Hindlimb muscle (tissue), 1 donor: Measurements from ENCODE around the gene SSMEM1. TPM values are rescaled to one million over a fixed set of nuclear protein-coding genes. Genes with fewer than 3 reads are reported as not detected.
A peak's percentile ranks its signal among the peaks of the same experiment; 100 is the strongest.
"Not testable (repeated sequence)": the region's sequence is repeated elsewhere in the genome, so short reads cannot be mapped to it uniquely, and the experiment has no call there.

Experiments
- DNase-seq: peaks from one replicate; pipeline ENCODE4 v3.0.0-alpha.2; 2013
- polyA plus RNA-seq: library from polyadenylated mRNA; unstranded; fragments of 120-200 nt; gene quantifications from one replicate; pipeline ENCODE4 v1.2.1, GENCODE V29; 2013; ENCODE audit not compliant: insufficient read length

The SSMEM1 gene
- polyA plus RNA-seq, 1 donor: not detected

GRCh38 chr7:130213828-130214227 is 6.2 kb downstream of the SSMEM1 start:
- DNase-seq: no peak

GRCh38 chr7:130216025-130216424 is 8.4 kb downstream of the SSMEM1 start:
- no peak for DNase-seq

- DNase-seq: no peak
Measured at GRCh38 chr7:130216750-130217149, 9.1 kb downstream of the SSMEM1 start.

- DNase-seq: no peak
Measured at GRCh38 chr7:130218806-130219620, 11.4 kb downstream of the SSMEM1 start.

GRCh38 chr7:130219871-130220270 is 12.2 kb downstream of the SSMEM1 start:
- DNase-seq: no peak

- DNase-seq: no peak
Measured at GRCh38 chr7:130221746-130222145, 14.1 kb downstream of the SSMEM1 start.

- no peak for DNase-seq
Measured at GRCh38 chr7:130223646-130224045, 16.0 kb downstream of the SSMEM1 start.

- no peak for DNase-seq
Measured at GRCh38 chr7:130224210-130224609, 16.6 kb downstream of the SSMEM1 start.

GRCh38 chr7:130224923-130225322 is 17.3 kb downstream of the SSMEM1 start:
- DNase-seq: not testable (repeated sequence)

GRCh38 chr7:130226333-130226732 is 18.7 kb downstream of the SSMEM1 start:
- DNase-seq: no peak

GRCh38 chr7:130227883-130228575 is 20.4 kb downstream of the SSMEM1 start:
- DNase-seq: no peak

- DNase-seq: no peak
Measured at GRCh38 chr7:130228840-130229502, 21.3 kb downstream of the SSMEM1 start.

- DNase-seq: not testable (repeated sequence)
Measured at GRCh38 chr7:130229981-130230380, 22.3 kb downstream of the SSMEM1 start.

- DNase-seq: no peak
Measured at GRCh38 chr7:130231792-130232191, 24.1 kb downstream of the SSMEM1 start.

GRCh38 chr7:130232209-130232608 is 24.5 kb downstream of the SSMEM1 start:
- DNase-seq: no peak

- no peak for DNase-seq
Measured at GRCh38 chr7:130234078-130234477, 26.4 kb downstream of the SSMEM1 start.

GRCh38 chr7:130236361-130236760 is 28.7 kb downstream of the SSMEM1 start:
- not testable (repeated sequence) for DNase-seq

- DNase-seq: no peak
Measured at GRCh38 chr7:130240240-130240639, 32.6 kb downstream of the SSMEM1 start.

GRCh38 chr7:130242198-130243014 is 34.7 kb downstream of the SSMEM1 start:
- DNase-seq: no peak

- peak; percentile 42 for DNase-seq
Measured at GRCh38 chr7:130243486-130243885, 35.8 kb downstream of the SSMEM1 start.

- DNase-seq: not testable (repeated sequence)
Measured at GRCh38 chr7:130246491-130246890, 38.8 kb downstream of the SSMEM1 start.

- DNase-seq: not testable (repeated sequence)
Measured at GRCh38 chr7:130248842-130249241, 41.2 kb downstream of the SSMEM1 start.
